Activated CD4-positive, alpha-beta T cell treated with anti-CD3 and anti-CD28 coated beads, Interleukin-2, amount 10 ng/mL, durations not matched to agents 7 days and 5 days (primary cell): ENCODE data around the gene STK16. TPM values are rescaled to one million over a fixed set of nuclear protein-coding genes. Genes with fewer than 3 reads are reported as not detected.
"Not testable (repeated sequence)": the region's sequence is repeated elsewhere in the genome, so short reads cannot be mapped to it uniquely, and the experiment has no call there.

Experiments used
- CTCF ChIA-PET: fragments of 350-600 bp; sonication (Branson Sonifier 250); formaldehyde crosslinking; loops from one replicate; lab custom pipeline; 2021; ENCODE audit warnings: antibody characterized with exemption; lab: Charles Lee
- POLR2A ChIA-PET: fragments of 350-600 bp; sonication (Branson Sonifier 250); formaldehyde crosslinking; loops from one replicate; lab custom pipeline; 2021; ENCODE audit warnings: antibody characterized with exemption; lab: Charles Lee
- DNase-seq: peaks from one replicate; pipeline ENCODE4 v3.0.0-alpha.2; 2020
- H3K27ac Mint-ChIP-seq: one replicate; pipeline ENCODE4 v1.8.0; 2021; ENCODE audit warnings: mild to moderate bottlenecking, moderate library complexity, mixed read lengths
- H3K27me3 Mint-ChIP-seq: one replicate; pipeline ENCODE4 v1.8.0; 2021; ENCODE audit warnings: mixed read lengths
- H3K36me3 Mint-ChIP-seq: one replicate; pipeline ENCODE4 v1.8.0; 2021; ENCODE audit warnings: low read depth, mixed read lengths
- H3K4me1 Mint-ChIP-seq: one replicate; pipeline ENCODE4 v1.8.0; 2021; ENCODE audit warnings: mixed read lengths
- H3K4me3 Mint-ChIP-seq: one replicate; pipeline ENCODE4 v1.8.0; 2021; ENCODE audit warnings: mild to moderate bottlenecking, moderate library complexity, mixed read lengths
- H3K9me3 Mint-ChIP-seq: one replicate; pipeline ENCODE4 v1.8.0; 2021; ENCODE audit warnings: mixed read lengths
- total RNA-seq, 2 experiments: library from RNA; stranded (reverse); gene quantifications; one replicate each; pipeline ENCODE4 v1.2.3, GENCODE V29; 2021

STK16 gene
- 10 to 100 TPM; 33.0 to 33.5 TPM for total RNA-seq

GRCh38 chr2:219245148-219245898, at the start of gene STK16, which contains the start of gene GLB1L:
Gene STK16, plus strand, starts transcription at chr2:219245479. Its CDS starts 521 bp downstream, at chr2:219246000.
Gene GLB1L, minus strand, starts transcription at chr2:219245444. Its CDS starts 1,871 bp downstream, at chr2:219243573.
- H3K9me3 Mint-ChIP-seq = no peaks in the 10 kb centered on the region
- POLR2A ChIA-PET = interaction anchor here (1.0 to 1.4 kb wide), 2 partner anchors 9 to 10 kb away, joined by 4 to 5 read pairs; partner anchors contain the start of gene TUBA4A
- H3K27ac Mint-ChIP-seq = peak within 1 kb of the TSS; percentile 99

GRCh38 chr2:219197388-219197787, 47.9 kb upstream of the STK16 start:
- CTCF ChIA-PET = interaction anchor here (1.0 to 7.5 kb wide), 5 partner anchors 15 to 168 kb away, joined by 3 to 40 read pairs (median 4); partner anchors contain the start of gene CNPPD1
- Mint-ChIP-seq H3K27ac (no peak overlapping the region), H3K4me1 (peaks cover 7% of the 10 kb centered on the region), H3K36me3 (no peaks in the 10 kb centered on the region), H3K4me3 (no peak overlapping the region), H3K9me3 (no peaks in the 10 kb centered on the region), H3K27me3 (no peaks in the 10 kb centered on the region)
- no peak for DNase-seq
- POLR2A ChIA-PET = no interaction called here

More at GRCh38 chr2:219245148-219245898, at the start of gene STK16, which contains the start of gene GLB1L:
- CTCF ChIA-PET = interaction anchor here (0.9 to 2.9 kb wide), 14 partner anchors 10 to 348 kb away, joined by 3 to 15 read pairs (median 4); partner anchors contain the start of genes ABCB6, ANKZF1, ATG9A and TUBA4A
- H3K36me3 Mint-ChIP-seq = peaks cover 40% of the 10 kb centered on the region
- peaks cover 65% of the 10 kb centered on the region for H3K4me1 Mint-ChIP-seq
- H3K4me3 Mint-ChIP-seq = peak within 1 kb of the TSS; percentile 99
- H3K27me3 Mint-ChIP-seq = no peaks in the 10 kb centered on the region
- peak; percentile 89 for DNase-seq

GRCh38 chr2:219198974-219199373, 46.3 kb upstream of the STK16 start:
- H3K4me1 Mint-ChIP-seq = peaks cover 7% of the 10 kb centered on the region
- DNase-seq = no peak
- no peak overlapping the region for H3K4me3 Mint-ChIP-seq
- CTCF ChIA-PET = interaction anchor here (0.8 to 7.5 kb wide), 5 partner anchors 11 to 468 kb away, joined by 3 to 40 read pairs (median 5); partner anchors contain the start of gene CNPPD1
- no peak overlapping the region for H3K27ac Mint-ChIP-seq
- no peaks in the 10 kb centered on the region for H3K36me3 Mint-ChIP-seq
- POLR2A ChIA-PET = no interaction called here
- H3K27me3 Mint-ChIP-seq = no peaks in the 10 kb centered on the region
- H3K9me3 Mint-ChIP-seq = no peaks in the 10 kb centered on the region

- Mint-ChIP-seq H3K27ac (no peak overlapping the region), H3K4me3 (no peak overlapping the region), H3K4me1 (peaks cover 7% of the 10 kb centered on the region), H3K9me3 (peaks cover 3% of the 10 kb centered on the region), H3K36me3 (no peaks in the 10 kb centered on the region), H3K27me3 (no peaks in the 10 kb centered on the region)
- DNase-seq = no peak
- ChIA-PET POLR2A (interaction anchor here (0.8 kb wide), 1 partner anchor 17 kb away, joined by 4 read pairs; no protein-coding TSS in a partner anchor), CTCF (interaction anchor here (0.8 to 7.5 kb wide), 6 partner anchors 12 to 468 kb away, joined by 3 to 40 read pairs (median 5); partner anchors contain the start of gene CNPPD1)
Observed at GRCh38 chr2:219199470-219200211, 45.6 kb upstream of the STK16 start.

- POLR2A ChIA-PET = interaction anchor here (0.8 kb wide), 1 partner anchor 18 kb away, joined by 4 read pairs; no protein-coding TSS in a partner anchor
- peak overlapping the region; percentile 35 for H3K4me3 Mint-ChIP-seq
- peak overlapping the region; percentile 70 for H3K27ac Mint-ChIP-seq
- H3K36me3 Mint-ChIP-seq, H3K4me1 Mint-ChIP-seq, DNase-seq, H3K9me3 Mint-ChIP-seq, H3K27me3 Mint-ChIP-seq: not testable (repeated sequence)
- CTCF ChIA-PET = interaction anchor here (0.9 to 7.5 kb wide), 5 partner anchors 11 to 95 kb away, joined by 5 to 40 read pairs (median 5); partner anchors contain the start of gene DNAJB2
Observed at GRCh38 chr2:219200502-219201326, 44.6 kb upstream of the STK16 start.

GRCh38 chr2:219201331-219201730, 43.9 kb upstream of the STK16 start:
- H3K27ac Mint-ChIP-seq, H3K9me3 Mint-ChIP-seq, H3K4me3 Mint-ChIP-seq, H3K27me3 Mint-ChIP-seq, POLR2A ChIA-PET, DNase-seq, H3K36me3 Mint-ChIP-seq: not testable (repeated sequence)
- CTCF ChIA-PET = interaction anchor here (1.0 to 7.5 kb wide), 3 partner anchors 19 to 97 kb away, joined by 3 to 40 read pairs (median 5); no protein-coding TSS in a partner anchor
- H3K4me1 Mint-ChIP-seq = peaks cover 12% of the 10 kb centered on the region

- H3K27ac Mint-ChIP-seq = peak overlapping the region; percentile 25
- peaks cover 3% of the 10 kb centered on the region for H3K9me3 Mint-ChIP-seq
- DNase-seq = no peak
- ChIA-PET CTCF (interaction anchor here (0.6 to 1.2 kb wide), 5 partner anchors 10 to 306 kb away, joined by 3 to 4 read pairs (median 3); no protein-coding TSS in a partner anchor), POLR2A (interaction anchor here (0.7 kb wide), 1 partner anchor 19 kb away, joined by 4 read pairs; no protein-coding TSS in a partner anchor)
- peaks cover 40% of the 10 kb centered on the region for H3K4me1 Mint-ChIP-seq
- H3K27me3 Mint-ChIP-seq = no peaks in the 10 kb centered on the region
- no peak overlapping the region for H3K4me3 Mint-ChIP-seq
- peaks cover 15% of the 10 kb centered on the region for H3K36me3 Mint-ChIP-seq
Observed at GRCh38 chr2:219204425-219205164, 40.7 kb upstream of the STK16 start.

GRCh38 chr2:219205165-219205538, 40.1 kb upstream of the STK16 start:
- Mint-ChIP-seq H3K36me3 (peaks cover 16% of the 10 kb centered on the region), H3K4me1 (peaks cover 45% of the 10 kb centered on the region), H3K27ac (peak overlapping the region; percentile 64), H3K27me3 (no peaks in the 10 kb centered on the region), H3K4me3 (peak overlapping the region; percentile 80), H3K9me3 (peaks cover 3% of the 10 kb centered on the region)
- ChIA-PET CTCF (interaction anchor here (0.6 to 1.8 kb wide), 5 partner anchors 9 to 307 kb away, joined by 3 to 5 read pairs (median 4); partner anchors contain the start of gene CNPPD1), POLR2A (no interaction called here)
- DNase-seq = no peak

GRCh38 chr2:219205981-219206327, 39.3 kb upstream of the STK16 start:
- peak overlapping the region; percentile 80 for H3K4me3 Mint-ChIP-seq
- POLR2A ChIA-PET = interaction anchor here (1.2 to 1.4 kb wide), 3 partner anchors 24 to 26 kb away, joined by 3 to 4 read pairs (median 4); partner anchors contain the start of genes ANKZF1 and ATG9A
- peaks cover 16% of the 10 kb centered on the region for H3K36me3 Mint-ChIP-seq
- peak overlapping the region; percentile 95 for H3K27ac Mint-ChIP-seq
- CTCF ChIA-PET = interaction anchor here (1.2 to 1.9 kb wide), 8 partner anchors 10 to 89 kb away, joined by 3 to 13 read pairs (median 4); partner anchors contain the start of gene CNPPD1
- no peaks in the 10 kb centered on the region for H3K27me3 Mint-ChIP-seq
- peaks cover 46% of the 10 kb centered on the region for H3K4me1 Mint-ChIP-seq
- DNase-seq = no peak
- peaks cover 3% of the 10 kb centered on the region for H3K9me3 Mint-ChIP-seq

- Mint-ChIP-seq H3K36me3 (peaks cover 16% of the 10 kb centered on the region), H3K4me3 (peak within 1 kb of the TSS; percentile 80), H3K9me3 (peaks cover 3% of the 10 kb centered on the region), H3K4me1 (peaks cover 52% of the 10 kb centered on the region), H3K27ac (peak within 1 kb of the TSS; percentile 95), H3K27me3 (no peaks in the 10 kb centered on the region)
- ChIA-PET CTCF (interaction anchor here (1.1 to 2.0 kb wide), 10 partner anchors 10 to 88 kb away, joined by 3 to 13 read pairs (median 4); partner anchors contain the start of genes CNPPD1, GLB1L, STK16 and TUBA4B), POLR2A (interaction anchor here (0.5 to 1.4 kb wide), 4 partner anchors 21 to 26 kb away, joined by 3 to 4 read pairs (median 4); partner anchors contain the start of genes ANKZF1 and ATG9A)
- DNase-seq = peak; percentile 95
Observed at GRCh38 chr2:219206328-219207133, 38.7 kb upstream of the STK16 start, which contains the start of gene ZFAND2B. Gene ZFAND2B, plus strand, starts transcription at chr2:219206782. Its CDS starts 206 bp downstream, at chr2:219206988.
